GM11168 (cell line): ENCODE results near the gene ZNF197.
"Not testable (repeated sequence)": the region's sequence is repeated elsewhere in the genome, so short reads cannot be mapped to it uniquely, and the experiment has no call there.

ENCODE experiments used
- in situ Hi-C: fragments of 300-500 bp; cut with MboI; formaldehyde crosslinking; loops from one replicate; pipeline ENCODE4 v1.12.0; 2022; ENCODE audit warnings: low sequenced_read_pairs; ENCODE audit not compliant: unreplicated experiment

ZNF197 gene

GRCh38 chr3:44624749-44625480 lies at the start of gene ZNF197:
Gene ZNF197, plus strand, starts transcription at chr3:44625036. Its CDS starts 4,119 bp downstream, at chr3:44629155.
- in situ Hi-C loops = no loop called here

GRCh38 chr3:44576613-44577012 lies 48.2 kb upstream of the ZNF197 start:
- in situ Hi-C loops = no loop called here

GRCh38 chr3:44577354-44577952 lies 47.4 kb upstream of the ZNF197 start:
- in situ Hi-C loops = not testable (repeated sequence)

- in situ Hi-C loops = not testable (repeated sequence)
Measured at GRCh38 chr3:44578316-44578715, 46.5 kb upstream of the ZNF197 start.

GRCh38 chr3:44578924-44579515 lies 45.8 kb upstream of the ZNF197 start:
- in situ Hi-C loops = not testable (repeated sequence)

GRCh38 chr3:44579749-44580148 lies 45.1 kb upstream of the ZNF197 start:
- in situ Hi-C loops = not testable (repeated sequence)

GRCh38 chr3:44580971-44581370 lies 43.9 kb upstream of the ZNF197 start:
- in situ Hi-C loops = not testable (repeated sequence)

GRCh38 chr3:44584646-44585501 lies 40.0 kb upstream of the ZNF197 start, which contains the start of gene ZNF660:
Gene ZNF660, plus strand, starts transcription at chr3:44584964. Its CDS starts 9,230 bp downstream, at chr3:44594194.
- in situ Hi-C loops = no loop called here

GRCh38 chr3:44596621-44597020 lies 28.2 kb upstream of the ZNF197 start:
- in situ Hi-C loops = no loop called here

- in situ Hi-C loops = no loop called here
Measured at GRCh38 chr3:44601749-44602148, 23.1 kb upstream of the ZNF197 start.

- in situ Hi-C loops = no loop called here
Measured at GRCh38 chr3:44612678-44613077, 12.2 kb upstream of the ZNF197 start.

GRCh38 chr3:44628716-44629115 lies 3.9 kb downstream of the ZNF197 start:
- in situ Hi-C loops = no loop called here

- in situ Hi-C loops = no loop called here
Measured at GRCh38 chr3:44632193-44632592, 7.4 kb downstream of the ZNF197 start.

- in situ Hi-C loops = no loop called here
Measured at GRCh38 chr3:44642337-44642736, 17.5 kb downstream of the ZNF197 start.

- in situ Hi-C loops = no loop called here
Measured at GRCh38 chr3:44643024-44643423, 18.2 kb downstream of the ZNF197 start.

- in situ Hi-C loops = no loop called here
Measured at GRCh38 chr3:44647771-44648170, 22.9 kb downstream of the ZNF197 start.

GRCh38 chr3:44648564-44649229 lies 23.9 kb downstream of the ZNF197 start, which contains the start of gene ZNF35:
Gene ZNF35, plus strand, starts transcription at chr3:44648732. Its CDS starts 2,336 bp downstream, at chr3:44651068.
- in situ Hi-C loops = no loop called here

GRCh38 chr3:44649709-44650108 lies 24.9 kb downstream of the ZNF197 start:
- in situ Hi-C loops = no loop called here

GRCh38 chr3:44654039-44654438 lies 29.2 kb downstream of the ZNF197 start:
- in situ Hi-C loops = no loop called here

- in situ Hi-C loops = no loop called here
Measured at GRCh38 chr3:44659015-44659414, 34.2 kb downstream of the ZNF197 start.
